Measurements from ENCODE around the gene PRMT2.

Gene PRMT2

DNA sequence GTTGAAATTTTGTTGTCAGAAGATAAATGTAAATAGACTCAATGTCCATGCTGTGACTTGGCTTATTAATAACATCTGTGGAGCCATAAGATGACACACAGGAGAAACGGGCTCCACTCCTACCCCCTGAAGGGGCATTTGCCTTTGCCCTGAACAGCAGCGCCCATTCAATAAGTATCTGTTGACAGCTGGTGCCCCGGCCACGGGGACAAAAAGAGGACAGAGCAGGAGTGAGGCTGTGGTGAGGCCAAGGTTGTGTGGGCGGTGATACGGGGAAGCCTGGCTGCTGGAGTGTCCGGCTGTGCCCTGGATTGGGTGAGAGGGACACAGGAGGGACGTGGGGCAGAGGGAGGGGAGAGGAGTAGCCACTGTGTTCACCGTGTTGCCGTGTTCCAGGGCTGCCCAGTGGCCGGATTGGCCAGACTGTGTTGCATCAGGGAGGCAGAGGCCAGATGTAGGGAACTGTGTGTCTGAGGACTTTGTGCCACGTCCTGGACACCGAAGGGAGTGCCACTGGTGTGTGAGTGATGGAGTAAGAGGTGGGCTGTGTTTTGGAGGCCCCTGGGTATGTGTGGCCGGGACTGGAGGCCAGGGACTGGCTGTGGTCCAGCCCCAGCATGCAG lies 15.1 kb downstream of the PRMT2 start:
- DNase-seq (ENCODE audit: low read depth): no peak
- TF ChIP-seq, protein P1, sequence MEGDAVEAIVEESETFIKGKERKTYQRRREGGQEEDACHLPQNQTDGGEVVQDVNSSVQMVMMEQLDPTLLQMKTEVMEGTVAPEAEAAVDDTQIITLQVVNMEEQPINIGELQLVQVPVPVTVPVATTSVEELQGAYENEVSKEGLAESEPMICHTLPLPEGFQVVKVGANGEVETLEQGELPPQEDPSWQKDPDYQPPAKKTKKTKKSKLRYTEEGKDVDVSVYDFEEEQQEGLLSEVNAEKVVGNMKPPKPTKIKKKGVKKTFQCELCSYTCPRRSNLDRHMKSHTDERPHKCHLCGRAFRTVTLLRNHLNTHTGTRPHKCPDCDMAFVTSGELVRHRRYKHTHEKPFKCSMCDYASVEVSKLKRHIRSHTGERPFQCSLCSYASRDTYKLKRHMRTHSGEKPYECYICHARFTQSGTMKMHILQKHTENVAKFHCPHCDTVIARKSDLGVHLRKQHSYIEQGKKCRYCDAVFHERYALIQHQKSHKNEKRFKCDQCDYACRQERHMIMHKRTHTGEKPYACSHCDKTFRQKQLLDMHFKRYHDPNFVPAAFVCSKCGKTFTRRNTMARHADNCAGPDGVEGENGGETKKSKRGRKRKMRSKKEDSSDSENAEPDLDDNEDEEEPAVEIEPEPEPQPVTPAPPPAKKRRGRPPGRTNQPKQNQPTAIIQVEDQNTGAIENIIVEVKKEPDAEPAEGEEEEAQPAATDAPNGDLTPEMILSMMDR (IDR thresholded peaks at IDR 0.05; ENCODE audit: low read depth, low read length): no peak
- TF ChIP-seq POLR2A (IDR thresholded peaks at IDR 0.05; ENCODE audit: extremely low read depth, insufficient read length) (no peak), MYC (IDR thresholded peaks at IDR 0.05; ENCODE audit: low read depth, low read length) (no peak)
- TF ChIP-seq, protein P2, sequence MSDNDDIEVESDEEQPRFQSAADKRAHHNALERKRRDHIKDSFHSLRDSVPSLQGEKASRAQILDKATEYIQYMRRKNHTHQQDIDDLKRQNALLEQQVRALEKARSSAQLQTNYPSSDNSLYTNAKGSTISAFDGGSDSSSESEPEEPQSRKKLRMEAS (IDR thresholded peaks at IDR 0.05; ENCODE audit: low read depth, low read length): no peak
- no peak overlapping the region for H3K4me3 ChIP-seq (ENCODE audit: low read depth, low read length)

DNA sequence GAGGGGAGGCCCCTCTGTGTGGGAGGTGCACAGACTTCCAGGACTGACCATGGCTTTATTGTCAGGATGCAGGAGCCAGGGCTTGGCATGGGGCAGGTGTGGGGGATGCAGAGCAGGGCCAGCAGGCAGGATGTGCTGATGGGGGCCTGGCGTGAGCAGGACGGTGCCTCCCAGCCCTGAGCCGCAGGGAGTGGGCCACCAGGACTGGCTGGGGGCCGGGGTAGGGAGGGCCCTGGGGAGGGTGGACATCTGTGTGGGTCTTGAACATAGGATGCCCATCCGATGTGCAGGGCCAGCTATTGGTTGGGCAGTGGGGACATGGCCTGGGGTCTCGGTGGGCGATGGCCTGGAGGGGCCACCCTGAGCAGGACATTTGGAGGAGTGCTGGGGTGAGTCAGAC lies 15.6 kb downstream of the PRMT2 start:
- TF ChIP-seq, protein P1 (IDR thresholded peaks at IDR 0.05; ENCODE audit: low read depth, low read length): no peak
- TF ChIP-seq POLR2A (IDR thresholded peaks at IDR 0.05; ENCODE audit: extremely low read depth, insufficient read length) (no peak), MYC (IDR thresholded peaks at IDR 0.05; ENCODE audit: low read depth, low read length) (no peak)
- TF ChIP-seq, protein P2 (IDR thresholded peaks at IDR 0.05; ENCODE audit: low read depth, low read length): no peak
- no peak for DNase-seq (ENCODE audit: low read depth)
- no peak overlapping the region for H3K4me3 ChIP-seq (ENCODE audit: low read depth, low read length)

DNA sequence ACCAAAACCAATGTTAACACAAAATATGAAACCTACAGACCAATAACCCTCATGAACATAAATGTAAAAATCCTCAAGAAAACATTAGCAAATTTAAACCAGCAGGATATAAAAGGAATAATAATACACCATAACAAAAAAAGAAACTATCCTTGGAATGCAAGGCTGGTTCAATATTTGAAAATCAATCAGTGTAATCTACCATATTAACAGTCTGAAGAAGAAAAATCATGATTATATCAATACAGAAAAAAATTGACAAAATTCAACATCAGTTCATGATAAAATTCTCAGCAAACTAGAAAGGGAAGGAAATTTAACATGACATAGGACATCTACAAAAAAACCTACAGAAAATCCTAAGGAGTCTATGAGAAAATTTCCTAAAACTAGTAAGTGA lies 19.8 kb downstream of the PRMT2 start:
- no peak for DNase-seq (ENCODE audit: low read depth)
- TF ChIP-seq MYC (IDR thresholded peaks at IDR 0.05; ENCODE audit: low read depth, low read length) (no peak), POLR2A (IDR thresholded peaks at IDR 0.05; ENCODE audit: extremely low read depth, insufficient read length) (no peak)
- TF ChIP-seq, protein P1 (IDR thresholded peaks at IDR 0.05; ENCODE audit: low read depth, low read length): no peak
- TF ChIP-seq, protein P2 (IDR thresholded peaks at IDR 0.05; ENCODE audit: low read depth, low read length): no peak
- no peak overlapping the region for H3K4me3 ChIP-seq (ENCODE audit: low read depth, low read length)

DNA sequence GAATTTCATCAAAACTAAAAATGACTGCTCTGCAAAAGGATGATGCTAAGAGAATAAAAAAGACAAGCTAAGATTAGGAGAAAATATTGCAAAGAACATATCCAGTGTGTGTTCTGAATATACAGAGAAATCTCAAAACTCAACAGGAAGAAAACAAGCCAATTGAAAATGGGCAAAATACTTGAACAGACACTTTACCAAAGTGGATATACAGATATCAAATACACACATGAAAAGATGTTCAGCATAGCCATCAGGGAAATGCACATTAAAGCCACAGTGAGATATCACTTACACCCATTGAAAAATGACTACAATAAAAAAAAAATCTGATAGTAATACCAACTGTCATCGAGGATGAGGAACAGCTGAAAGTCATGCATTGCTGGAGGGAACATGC lies 21.3 kb downstream of the PRMT2 start:
- DNase-seq (ENCODE audit: low read depth): no peak
- TF ChIP-seq, protein P2 (IDR thresholded peaks at IDR 0.05; ENCODE audit: low read depth, low read length): no peak
- TF ChIP-seq, protein P1 (IDR thresholded peaks at IDR 0.05; ENCODE audit: low read depth, low read length): no peak
- no peak for TF ChIP-seq MYC (IDR thresholded peaks at IDR 0.05; ENCODE audit: low read depth, low read length)
- TF ChIP-seq POLR2A (IDR thresholded peaks at IDR 0.05; ENCODE audit: extremely low read depth, insufficient read length): no peak
- no peak overlapping the region for H3K4me3 ChIP-seq (ENCODE audit: low read depth, low read length)

DNA sequence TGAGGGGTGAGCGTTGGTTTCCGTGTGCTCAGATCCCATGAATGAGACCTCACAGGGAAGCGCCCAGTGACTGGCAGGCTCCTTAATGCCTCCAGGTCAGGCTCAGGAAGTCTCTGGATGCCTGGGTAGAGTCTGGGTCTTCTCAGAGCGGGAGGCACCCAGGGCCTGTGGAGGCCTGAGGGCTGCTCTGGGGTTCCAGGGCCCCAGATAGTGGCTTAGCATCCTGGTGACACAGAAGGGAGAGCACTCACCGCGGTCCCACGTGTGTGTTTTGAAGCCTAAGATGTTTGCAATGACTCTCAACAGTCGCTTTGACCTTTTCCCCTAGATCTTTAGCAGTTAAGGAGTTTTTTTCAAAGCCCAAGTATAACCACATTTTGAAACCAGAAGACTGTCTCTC lies 25.0 kb downstream of the PRMT2 start:
- DNase-seq (ENCODE audit: low read depth): no peak
- TF ChIP-seq MYC (IDR thresholded peaks at IDR 0.05; ENCODE audit: low read depth, low read length): no peak
- TF ChIP-seq, protein P1 (IDR thresholded peaks at IDR 0.05; ENCODE audit: low read depth, low read length): no peak
- TF ChIP-seq, protein P2 (IDR thresholded peaks at IDR 0.05; ENCODE audit: low read depth, low read length): no peak
- no peak for TF ChIP-seq POLR2A (IDR thresholded peaks at IDR 0.05; ENCODE audit: extremely low read depth, insufficient read length)
- no peak overlapping the region for H3K4me3 ChIP-seq (ENCODE audit: low read depth, low read length)

Data from NB4 (cell line).